HUES6 (cell line): ENCODE measurements around the gene PRXL2B.

Experiments
- H3K27ac ChIP-seq: 2 replicates; pipeline ENCODE4 v1.7.0; 2013; ENCODE audit warnings: low read depth, mild to moderate bottlenecking, low read length, inconsistent platforms
- H3K27me3 ChIP-seq: 2 replicates; pipeline ENCODE4 v1.6.1; 2013; ENCODE audit warnings: low read length; ENCODE audit not compliant: control insufficient read depth, insufficient read depth
- H3K36me3 ChIP-seq: 2 replicates; pipeline ENCODE4 v1.6.1; 2013; ENCODE audit warnings: low read length; ENCODE audit not compliant: control insufficient read depth, insufficient read depth
- H3K4me1 ChIP-seq: 2 replicates; pipeline ENCODE4 v1.6.1; 2013; ENCODE audit warnings: low read length; ENCODE audit not compliant: control insufficient read depth, insufficient read depth
- H3K4me3 ChIP-seq: 2 replicates; pipeline ENCODE4 v1.5.1; 2013; ENCODE audit warnings: low read depth, low read length
- H3K9ac ChIP-seq: one replicate; pipeline ENCODE4 v1.6.1; 2013; ENCODE audit warnings: mild to moderate bottlenecking, low read length
- H3K9me3 ChIP-seq: 2 replicates; pipeline ENCODE4 v1.6.1; 2013; ENCODE audit warnings: low read depth, low read length; ENCODE audit not compliant: control insufficient read depth, insufficient read depth

PRXL2B gene

GRCh38 chr1:2606396-2606880 lies 19.9 kb downstream of the PRXL2B start:
- H3K4me3 ChIP-seq, result no peak overlapping the region
- peaks cover 1% of the 10 kb centered on the region for H3K4me1 ChIP-seq
- H3K27me3 ChIP-seq, result peaks cover 6% of the 10 kb centered on the region; the same call in 1 of the 2 replicates

GRCh38 chr1:2606881-2607621 lies 20.5 kb downstream of the PRXL2B start:
- Histone ChIP-seq H3K9me3 (no peaks in the 10 kb centered on the region), H3K27ac (no peak overlapping the region), H3K4me3 (no peak overlapping the region), H3K36me3 (no peaks in the 10 kb centered on the region), H3K9ac (no peak overlapping the region), H3K27me3 (peaks cover 1% of the 10 kb centered on the region; the same call in 1 of the 2 replicates), H3K4me1 (peaks cover 5% of the 10 kb centered on the region)

More at GRCh38 chr1:2606396-2606880, 19.9 kb downstream of the PRXL2B start:
- Histone ChIP-seq H3K9me3 (no peaks in the 10 kb centered on the region), H3K36me3 (no peaks in the 10 kb centered on the region), H3K9ac (no peak overlapping the region), H3K27ac (no peak overlapping the region)

GRCh38 chr1:2607641-2608091 lies 21.1 kb downstream of the PRXL2B start:
- Histone ChIP-seq H3K27me3 (no peaks in the 10 kb centered on the region; the same call in 1 of the 2 replicates), H3K9me3 (no peaks in the 10 kb centered on the region), H3K36me3 (no peaks in the 10 kb centered on the region), H3K4me1 (peaks cover 5% of the 10 kb centered on the region), H3K27ac (no peak overlapping the region), H3K4me3 (no peak overlapping the region), H3K9ac (no peak overlapping the region)

GRCh38 chr1:2609319-2610035 lies 22.9 kb downstream of the PRXL2B start:
- Histone ChIP-seq H3K4me1 (peaks cover 5% of the 10 kb centered on the region), H3K27me3 (no peaks in the 10 kb centered on the region; the same call in 1 of the 2 replicates), H3K4me3 (no peak overlapping the region), H3K27ac (no peak overlapping the region), H3K36me3 (no peaks in the 10 kb centered on the region), H3K9me3 (peaks cover 9% of the 10 kb centered on the region; the same call in 1 of the 2 replicates), H3K9ac (no peak overlapping the region)

GRCh38 chr1:2610036-2610959 lies 23.7 kb downstream of the PRXL2B start:
- Histone ChIP-seq H3K9me3 (peaks cover 9% of the 10 kb centered on the region; the same call in 1 of the 2 replicates), H3K36me3 (no peaks in the 10 kb centered on the region), H3K4me3 (peak overlapping the region; percentile 51), H3K4me1 (peaks cover 5% of the 10 kb centered on the region), H3K27ac (no peak overlapping the region), H3K9ac (no peak overlapping the region), H3K27me3 (peaks cover 3% of the 10 kb centered on the region; the same call in 1 of the 2 replicates)

- Histone ChIP-seq H3K4me1 (peaks cover 5% of the 10 kb centered on the region), H3K4me3 (peak overlapping the region; percentile 51), H3K9ac (no peak overlapping the region)
Observed at GRCh38 chr1:2611031-2611501, 24.5 kb downstream of the PRXL2B start.

GRCh38 chr1:2611621-2612437 lies 25.3 kb downstream of the PRXL2B start:
- Histone ChIP-seq H3K9me3 (peaks cover 13% of the 10 kb centered on the region; the same call in 1 of the 2 replicates), H3K27me3 (peaks cover 8% of the 10 kb centered on the region; the same call in 1 of the 2 replicates), H3K36me3 (no peaks in the 10 kb centered on the region), H3K4me3 (peak overlapping the region; percentile 51), H3K4me1 (peaks cover 5% of the 10 kb centered on the region), H3K27ac (no peak overlapping the region), H3K9ac (no peak overlapping the region)

More at GRCh38 chr1:2611031-2611501, 24.5 kb downstream of the PRXL2B start:
- Histone ChIP-seq H3K27me3 (peaks cover 3% of the 10 kb centered on the region; the same call in 1 of the 2 replicates), H3K9me3 (peaks cover 9% of the 10 kb centered on the region; the same call in 1 of the 2 replicates), H3K36me3 (no peaks in the 10 kb centered on the region), H3K27ac (no peak overlapping the region)

- Histone ChIP-seq H3K9ac (no peak overlapping the region), H3K4me1 (peaks cover 5% of the 10 kb centered on the region), H3K4me3 (no peak overlapping the region), H3K9me3 (peaks cover 14% of the 10 kb centered on the region; the same call in 1 of the 2 replicates), H3K27me3 (peaks cover 8% of the 10 kb centered on the region; the same call in 1 of the 2 replicates), H3K36me3 (no peaks in the 10 kb centered on the region), H3K27ac (no peak overlapping the region)
Observed at GRCh38 chr1:2612591-2613365, 26.2 kb downstream of the PRXL2B start.

- Histone ChIP-seq H3K27ac (no peak overlapping the region), H3K27me3 (peaks cover 8% of the 10 kb centered on the region; the same call in 1 of the 2 replicates), H3K36me3 (no peaks in the 10 kb centered on the region), H3K9me3 (peaks cover 14% of the 10 kb centered on the region; the same call in 1 of the 2 replicates), H3K9ac (no peak overlapping the region), H3K4me1 (peaks cover 5% of the 10 kb centered on the region), H3K4me3 (no peak overlapping the region)
Observed at GRCh38 chr1:2614145-2614544, 27.6 kb downstream of the PRXL2B start.
